Heart left ventricle (tissue), 16 donors: ENCODE measurements around the gene TUBD1. TPM values are rescaled to one million over a fixed set of nuclear protein-coding genes. Genes with fewer than 3 reads are reported as not detected.
"Not testable (repeated sequence)": the region's sequence is repeated elsewhere in the genome, so short reads cannot be mapped to it uniquely, and the experiment has no call there.

Source experiments
- ATAC-seq, 4 donors: fragments of 200-7000 bp; cut with Tn5 transposase; one replicate each; pipeline ENCODE4 v1.9.1; 2020 to 2022; ENCODE audit warnings: moderate library complexity in 4 of 4, mild to moderate bottlenecking in 3 of 4, moderate number of reproducible peaks in 1 of 4
- DNase-seq, 5 donors: peaks; one replicate each; pipeline ENCODE4 v3.0.0-alpha.2; 2020
- H3K27ac ChIP-seq, 12 donors: fragments of 200-600 bp; sonication (generic) in 4 of 12; one replicate each; pipeline versions ENCODE4 v1.5.0 to v1.8.0; 2016 to 2022; ENCODE audit warnings: mild to moderate bottlenecking in 2 of 12
- H3K27me3 ChIP-seq, 9 donors: fragments of 200-600 bp; sonication (generic) in 2 of 9; one replicate each; pipeline versions ENCODE4 v1.5.1 to v1.8.0; 2016 to 2022; ENCODE audit warnings: mild to moderate bottlenecking in 3 of 9
- H3K36me3 ChIP-seq, 9 donors: fragments of 200-600 bp; sonication (generic) in 2 of 9; one replicate each; pipeline versions ENCODE4 v1.5.0 to v1.8.0; 2018 to 2022; ENCODE audit warnings: mild to moderate bottlenecking in 2 of 9
- H3K4me1 ChIP-seq, 12 donors: fragments of 200-600 bp; sonication (generic) in 4 of 12; one replicate each; pipeline versions ENCODE4 v1.5.0 to v1.8.0; 2016 to 2022; ENCODE audit warnings: mild to moderate bottlenecking in 3 of 12
- H3K4me3 ChIP-seq, 12 donors: fragments of 200-600 bp; sonication (generic) in 4 of 12; one replicate each; pipeline versions ENCODE4 v1.5.0 to v1.8.0; 2017 to 2022; ENCODE audit warnings: mild to moderate bottlenecking in 9 of 12, moderate library complexity in 4 of 12
- H3K9me3 ChIP-seq, 12 donors: fragments of 200-600 bp; sonication (generic) in 4 of 12; one replicate each; pipeline versions ENCODE4 v1.5.0 to v1.8.0; 2016 to 2022; ENCODE audit warnings: mild to moderate bottlenecking in 1 of 12
- CTCF ChIP-seq, 12 donors: fragments of 200-600 bp; sonication (generic) in 4 of 12; IDR thresholded peaks; one replicate each; pipeline versions ENCODE4 v1.5.0 to v1.8.0; 2018 to 2022; ENCODE audit warnings: antibody characterized with exemption in 12 of 12, mild to moderate bottlenecking in 5 of 12
- POLR2A ChIP-seq, 2 donors: fragments of 450-650 bp; IDR thresholded peaks; one replicate each; pipeline ENCODE4 v1.6.1; 2017; ENCODE audit warnings: antibody characterized with exemption in 2 of 2, mild to moderate bottlenecking in 2 of 2, moderate library complexity in 2 of 2
- WGBS, 4 donors: extraction: QIAGEN DNeasy Blood & Tissue Kit in 2 of 4; methylation state at CpG; one replicate each; pipeline versions ENCODE4 v1.1.5 to v1.1.7; 2013 to 2018; 5-methylcytosine and 5-hydroxymethylcytosine counted together
- intact Hi-C, 10 donors: fragments of 100-400 bp; cut with DNase I; formaldehyde crosslinking; loops; one replicate each; pipeline versions ENCODE4 v1.11.1 to v1.14.2; 2022
- polyA plus RNA-seq, 2 donors: library from polyadenylated mRNA; stranded (reverse); fragments of 200-250 nt; gene quantifications; one replicate each; pipeline ENCODE4 v1.2.3, GENCODE V29; 2013
- total RNA-seq, 9 donors: library from RNA; depleted of rRNA in 2 of 9; stranded (reverse); fragments of >200 nt in 2 of 9; fragmentation: NEBNext Ultra II Directional in 3 of 9; extraction: Animal tissue kit (Norgen Biotek cat#: 25700) in 3 of 9; gene quantifications; one replicate each; pipeline versions ENCODE4 v1.1.0 to v1.2.4, GENCODE V29; 2016 to 2023
- donor health status: ischemic (EF 13 %, LVEDD 7.1; RV severe dilation, severe dysfunction).
- donor health status: healthy with polysubstance abuse.
- donor health status: DM: no; HTN: yes; CAD: no.
- donor health status: DM: no; HTN: no; CAD: no.
- donor health status: ischemic (EF 25% LVEDD 6.9; RV normal size, moderate dysfunction).
- donor health status: ischemic (EF 25% LVEDD 5.7; RV mildly dilated, moderate dysfunction).
- donor health status: healthy.
- donor health status: DM: yes; HTN: yes; CAD: no.
- donor health status: ischemic (EF 35%, LVEDD 5.7; RV mildly dilated, moderate dysfunction).
- donor health status: nonischemic (EF 11% LVEDD 7.7; RV severe dilation, severe dysfunction).
- donor health status: DM: yes; HTN: yes; CAD: no.
- donor health status: PGD.
- donor health status: ischemic (EF 29% LVEDD 5.4; RV normal size, mild dysfunction).
- donor health status: nonischemic (EF 23%, LVEDD 6.1; RV moderate dilation, normal function).

The TUBD1 gene
- total and polyA plus RNA-seq, 11 donors: 3.7 to 8.5 (median 6.2) TPM

GRCh38 chr17:59856859-59857794 lies 35.6 kb downstream of the TUBD1 start:
- TF ChIP-seq POLR2A (IDR thresholded peaks at IDR 0.05) (no peak), CTCF (IDR thresholded peaks at IDR 0.05) (no peak)
- Histone ChIP-seq H3K9me3 (no peaks in the 10 kb centered on the region), H3K4me3 (no peak overlapping the region), H3K27me3 (no peaks in the 10 kb centered on the region), H3K4me1 (peaks cover 0 to 42% (median 4%) of the 10 kb centered on the region in 12 donors), H3K27ac (no peak overlapping the region), H3K36me3 (peaks cover 0 to 27% (median 13%) of the 10 kb centered on the region in 9 donors)
- ATAC-seq: no peak
- DNase-seq: no peak
- intact Hi-C loops: no loop called here
- 87 to 95% (median 94%) methylated on average over 3 of the region's 3 CpGs for whole genome bisulfite sequencing, 4 donors

DNA sequence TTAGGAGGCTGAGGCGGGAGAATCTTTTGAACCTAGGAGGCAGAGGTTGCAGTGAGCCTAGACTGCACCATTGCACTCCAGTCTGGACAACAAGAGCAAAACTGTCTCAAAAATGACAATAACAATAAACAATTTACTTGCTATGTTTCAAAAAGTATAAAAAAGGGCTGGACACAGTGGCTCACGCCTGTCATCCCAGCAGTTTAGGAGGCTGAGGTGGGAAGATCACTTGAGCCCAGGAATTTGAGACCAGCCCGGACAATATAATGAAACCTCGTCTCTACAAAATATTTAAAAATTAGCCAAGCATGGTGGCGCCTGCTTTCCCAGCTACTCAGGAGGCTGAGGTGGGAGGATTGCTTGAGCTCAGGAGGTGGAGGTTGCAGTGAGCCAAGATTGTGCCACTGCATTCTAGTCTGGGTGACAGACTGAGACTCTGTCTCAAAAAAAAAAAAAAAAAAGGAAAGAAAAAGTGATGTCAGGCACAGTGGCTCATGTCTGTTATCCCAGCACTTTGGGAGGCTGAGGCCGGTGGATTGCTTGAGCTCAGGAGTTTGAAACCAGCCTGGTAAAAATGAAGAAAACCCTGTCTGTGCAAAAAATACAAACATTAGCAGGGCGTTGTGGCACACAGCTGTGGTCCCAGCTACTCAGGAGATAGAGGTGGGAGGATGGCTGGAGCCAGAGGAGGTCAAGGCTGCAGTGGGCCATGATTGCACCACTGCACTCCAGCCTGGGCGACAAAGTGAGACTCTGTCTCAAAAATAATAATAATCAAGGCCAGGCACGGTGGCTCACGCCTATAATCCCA lies 38.6 kb downstream of the TUBD1 start:
- not testable (repeated sequence) for ATAC-seq
- WGBS, 4 donors: 94 to 97% (median 95%) methylated on average over 10 of the region's 10 CpGs
- peak overlapping the region in 8 of 12 donors; percentile 5 to 82 (median 56) for H3K27ac ChIP-seq

GRCh38 chr17:59853168-59853918 lies 39.4 kb downstream of the TUBD1 start:
- ATAC-seq (peak in 2 of 4 donors; percentile 32 to 60), DNase-seq (no peak)
- H3K4me3 ChIP-seq: no peak overlapping the region
- no peaks in the 10 kb centered on the region for H3K36me3 ChIP-seq
- H3K9me3 ChIP-seq: no peaks in the 10 kb centered on the region
- H3K4me1 ChIP-seq: peaks cover 0 to 60% (median 8%) of the 10 kb centered on the region in 12 donors
- no peaks in the 10 kb centered on the region for H3K27me3 ChIP-seq
- TF ChIP-seq POLR2A (IDR thresholded peaks at IDR 0.05) (no peak), CTCF (IDR thresholded peaks at IDR 0.05) (peak in 8 of 12 donors; percentile 13 to 48 (median 28))
- H3K27ac ChIP-seq: peak overlapping the region in 8 of 12 donors; percentile 5 to 82 (median 56)
- 65 to 81% (median 75%) methylated on average over 14 of the region's 14 CpGs for WGBS, 4 donors
- intact Hi-C loops: no loop called here

More for the DNA sequence above, 38.6 kb downstream of the TUBD1 start:
- peaks cover 0 to 53% (median 8%) of the 10 kb centered on the region in 12 donors for H3K4me1 ChIP-seq
- H3K36me3 ChIP-seq, H3K4me3 ChIP-seq, H3K9me3 ChIP-seq, intact Hi-C loops, DNase-seq, H3K27me3 ChIP-seq: not testable (repeated sequence)

GRCh38 chr17:59852847-59853167 lies 39.9 kb downstream of the TUBD1 start:
- WGBS, 4 donors: 89 to 98% (median 97%) methylated on average over 7 of the region's 7 CpGs
- H3K4me1 ChIP-seq: peaks cover 0 to 65% (median 10%) of the 10 kb centered on the region in 12 donors
- H3K4me3 ChIP-seq, ATAC-seq, H3K36me3 ChIP-seq, H3K27me3 ChIP-seq, DNase-seq, H3K9me3 ChIP-seq, intact Hi-C loops: not testable (repeated sequence)
- peak overlapping the region in 7 of 12 donors; percentile 7 to 82 (median 58) for H3K27ac ChIP-seq
